ENCODE measurements around the gene RPS6KA5.

Gene RPS6KA5

GRCh38 chr14:90903101-90903500 is 157.3 kb downstream of the RPS6KA5 start:
- TF ChIP-seq, protein P1, sequence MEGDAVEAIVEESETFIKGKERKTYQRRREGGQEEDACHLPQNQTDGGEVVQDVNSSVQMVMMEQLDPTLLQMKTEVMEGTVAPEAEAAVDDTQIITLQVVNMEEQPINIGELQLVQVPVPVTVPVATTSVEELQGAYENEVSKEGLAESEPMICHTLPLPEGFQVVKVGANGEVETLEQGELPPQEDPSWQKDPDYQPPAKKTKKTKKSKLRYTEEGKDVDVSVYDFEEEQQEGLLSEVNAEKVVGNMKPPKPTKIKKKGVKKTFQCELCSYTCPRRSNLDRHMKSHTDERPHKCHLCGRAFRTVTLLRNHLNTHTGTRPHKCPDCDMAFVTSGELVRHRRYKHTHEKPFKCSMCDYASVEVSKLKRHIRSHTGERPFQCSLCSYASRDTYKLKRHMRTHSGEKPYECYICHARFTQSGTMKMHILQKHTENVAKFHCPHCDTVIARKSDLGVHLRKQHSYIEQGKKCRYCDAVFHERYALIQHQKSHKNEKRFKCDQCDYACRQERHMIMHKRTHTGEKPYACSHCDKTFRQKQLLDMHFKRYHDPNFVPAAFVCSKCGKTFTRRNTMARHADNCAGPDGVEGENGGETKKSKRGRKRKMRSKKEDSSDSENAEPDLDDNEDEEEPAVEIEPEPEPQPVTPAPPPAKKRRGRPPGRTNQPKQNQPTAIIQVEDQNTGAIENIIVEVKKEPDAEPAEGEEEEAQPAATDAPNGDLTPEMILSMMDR (IDR thresholded peaks at IDR 0.05; ENCODE audit: low read depth, low read length) = peak; percentile 73
- peak; percentile 19 for DNase-seq (ENCODE audit: extremely low read depth, low read depth)

DNA sequence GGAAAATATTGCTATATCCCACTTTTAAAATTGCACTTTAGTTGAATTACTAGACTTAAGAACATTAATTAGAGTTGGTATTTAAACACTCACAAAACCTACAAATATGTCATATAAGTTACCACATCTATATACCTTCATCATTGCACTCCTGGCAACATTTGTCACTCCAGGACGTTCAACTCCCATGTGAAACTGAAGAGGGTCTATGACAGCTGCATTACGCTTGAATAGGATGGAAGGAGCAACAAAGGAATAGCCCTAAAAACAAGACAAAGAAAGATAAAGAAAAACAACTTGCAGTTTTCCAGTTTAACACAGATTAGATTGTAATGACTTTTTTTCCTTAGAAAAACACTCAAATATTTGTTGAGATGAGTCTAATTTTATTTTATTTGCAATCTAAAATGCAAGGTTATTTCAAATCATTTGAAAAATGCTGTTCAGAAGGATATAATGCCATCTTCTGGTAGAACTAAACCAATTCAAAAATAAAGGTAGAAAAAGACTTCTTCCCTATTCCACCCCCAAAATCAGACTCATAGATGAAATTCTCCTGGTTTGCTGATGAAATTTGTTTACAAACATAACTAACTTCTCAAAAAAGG is 159.9 kb downstream of the RPS6KA5 start:
- no peak for DNase-seq (ENCODE audit: extremely low read depth, low read depth)
- TF ChIP-seq, protein P1 (IDR thresholded peaks at IDR 0.05; ENCODE audit: low read depth, low read length) = peak; percentile 7

DNA sequence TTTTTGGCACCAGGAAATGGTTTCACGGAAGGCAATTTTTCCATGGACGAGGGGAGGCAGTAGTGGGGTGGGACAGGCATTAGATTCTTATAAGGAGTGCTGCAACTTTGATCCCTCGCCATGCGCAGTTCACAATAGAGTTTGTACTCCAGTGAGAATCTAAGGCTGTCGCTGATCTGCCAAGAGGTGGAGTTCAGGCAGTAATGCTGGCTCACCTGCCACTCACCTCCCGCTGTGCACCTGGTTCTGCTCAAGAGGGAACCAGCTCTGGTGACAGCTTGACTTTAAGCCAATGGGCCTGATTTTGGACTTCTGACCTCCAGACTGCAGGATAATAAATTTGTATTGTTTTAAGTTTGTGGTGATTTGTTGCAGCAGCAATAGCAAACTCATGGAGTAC is 163.4 kb downstream of the RPS6KA5 start:
- no peak for DNase-seq (ENCODE audit: extremely low read depth, low read depth)
- TF ChIP-seq, protein P1 (IDR thresholded peaks at IDR 0.05; ENCODE audit: low read depth, low read length) = no peak

DNA sequence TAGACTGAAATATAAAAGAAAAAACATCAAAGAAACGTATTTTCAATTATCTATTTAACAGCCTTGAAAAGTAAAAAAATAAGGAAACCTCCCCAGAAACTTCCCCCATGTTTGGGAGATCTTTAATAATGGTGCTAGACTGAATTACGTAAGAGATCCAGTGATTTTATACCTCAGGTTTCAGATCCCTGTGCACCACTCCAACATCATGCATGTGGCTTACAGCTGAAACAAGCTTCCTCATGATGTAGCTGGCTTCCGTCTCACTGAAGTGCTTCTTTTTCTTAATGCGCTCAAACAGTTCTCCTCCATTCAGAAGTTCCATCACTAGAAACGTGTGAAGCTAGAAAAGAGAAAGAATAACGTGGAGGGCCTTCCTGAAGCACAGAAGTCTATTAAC is 166.2 kb downstream of the RPS6KA5 start:
- DNase-seq (ENCODE audit: extremely low read depth, low read depth) = no peak
- TF ChIP-seq, protein P1 (IDR thresholded peaks at IDR 0.05; ENCODE audit: low read depth, low read length) = no peak

GRCh38 chr14:90893510-90893909 is 166.9 kb downstream of the RPS6KA5 start:
- no peak for DNase-seq (ENCODE audit: extremely low read depth, low read depth)
- TF ChIP-seq, protein P1 (IDR thresholded peaks at IDR 0.05; ENCODE audit: low read depth, low read length) = no peak

DNA sequence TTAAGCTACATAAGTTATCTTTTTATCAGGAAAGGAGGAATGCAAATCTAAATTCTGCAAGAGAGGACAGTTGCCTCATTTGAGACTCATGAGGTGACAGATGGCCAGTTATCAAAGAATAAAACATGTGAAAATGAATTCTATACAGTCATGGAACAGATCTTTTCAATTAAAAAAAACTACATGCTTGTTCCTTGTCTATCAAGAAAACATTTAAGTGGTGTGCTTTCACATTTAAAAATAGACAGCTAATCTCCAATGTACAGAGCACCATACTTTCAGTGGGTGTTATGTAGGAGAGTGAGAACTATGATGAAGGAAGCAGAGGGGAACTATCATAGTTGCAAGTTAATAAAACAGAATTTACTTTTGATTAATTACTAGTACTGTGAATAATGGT is 167.5 kb downstream of the RPS6KA5 start:
- no peak for DNase-seq (ENCODE audit: extremely low read depth, low read depth)

DNA sequence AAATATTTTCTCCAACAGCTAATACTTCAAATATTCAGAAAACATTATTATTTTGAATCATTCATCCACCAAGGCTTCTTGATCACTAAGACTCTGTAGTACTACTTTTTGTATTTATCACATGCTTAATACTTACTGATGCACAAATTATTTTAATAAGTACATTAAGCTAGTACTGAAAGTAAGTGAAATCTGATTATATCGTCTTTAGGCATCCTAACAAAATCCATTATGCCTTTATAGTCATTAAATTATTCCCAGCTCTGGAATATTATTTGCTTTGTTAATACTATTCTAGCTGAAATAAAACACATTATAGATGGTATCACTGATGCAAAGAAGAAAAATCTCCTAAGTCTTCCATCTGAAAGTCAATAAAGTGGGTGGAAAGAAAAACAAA is 169.1 kb downstream of the RPS6KA5 start:
- TF ChIP-seq, protein P1 (IDR thresholded peaks at IDR 0.05; ENCODE audit: low read depth, low read length) = no peak
- DNase-seq (ENCODE audit: extremely low read depth, low read depth) = no peak

More for the DNA sequence above, 167.5 kb downstream of the RPS6KA5 start:
- TF ChIP-seq, protein P1 (IDR thresholded peaks at IDR 0.05; ENCODE audit: low read depth, low read length) = no peak

Measured in AG09319 (cell line).